Ureter (tissue), 1 donor: ENCODE measurements around the gene TRAF1. TPM values are rescaled to one million over a fixed set of nuclear protein-coding genes. Genes with fewer than 3 reads are reported as not detected.

Source experiments
- DNase-seq: peaks from one replicate; pipeline ENCODE4 v3.0.0-alpha.2; 2020; ENCODE audit warnings: low spot score
- total RNA-seq: library from RNA; stranded (reverse); gene quantifications from one replicate; pipeline ENCODE4 v1.2.4, GENCODE V29; 2023
- donor health status: DM: yes; HTN: yes; CAD: no.

The TRAF1 gene
- total RNA-seq, 1 donor from 2014 or later, result 10.0 TPM

GRCh38 chr9:120941046-120941770 lies 14.6 kb upstream of the TRAF1 start:
- no peak for DNase-seq

DNA sequence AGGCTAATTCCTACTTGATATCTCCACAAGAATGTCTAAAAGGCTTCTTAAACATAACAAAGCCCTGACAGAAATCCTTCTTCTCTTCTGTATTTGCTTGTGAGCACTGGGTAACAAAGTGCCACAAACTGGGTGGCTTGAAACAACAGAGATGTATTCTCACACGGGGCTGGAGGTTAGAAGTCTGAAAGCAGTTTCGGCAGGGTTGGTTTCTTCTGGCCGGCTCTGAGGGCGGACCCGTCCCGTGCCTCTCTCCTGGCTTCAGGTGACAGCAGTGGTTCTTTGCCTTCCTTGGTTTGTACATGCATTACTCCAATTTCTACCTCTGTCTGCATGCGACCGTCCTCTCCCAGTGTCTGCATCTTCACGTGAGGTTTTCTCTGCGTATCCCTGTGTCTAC lies 14.0 kb upstream of the TRAF1 start:
- DNase-seq, result no peak

DNA sequence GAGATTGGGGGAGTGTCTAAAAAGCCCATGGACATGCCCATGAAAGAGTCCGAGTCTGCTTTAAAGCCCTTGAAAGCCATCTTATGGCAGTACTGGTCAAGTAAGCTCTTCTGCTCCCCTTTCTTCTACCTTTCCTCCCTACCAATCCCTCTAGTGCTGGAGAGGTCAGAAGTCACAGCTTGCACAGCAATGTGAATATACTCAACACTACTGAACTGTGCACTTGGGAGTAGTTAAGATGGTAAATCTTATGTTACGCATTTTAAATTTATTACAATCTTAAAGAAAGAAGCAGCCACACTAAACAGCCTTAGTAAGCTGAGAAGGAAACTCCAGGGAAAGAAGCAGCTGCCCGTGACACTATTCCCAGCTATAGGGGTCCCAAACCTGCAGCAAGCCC lies 12.3 kb upstream of the TRAF1 start:
- DNase-seq, result no peak

- no peak for DNase-seq
Observed at GRCh38 chr9:120937596-120937995, 11.0 kb upstream of the TRAF1 start.

- no peak for DNase-seq
Observed at GRCh38 chr9:120937127-120937526, 10.5 kb upstream of the TRAF1 start.

GRCh38 chr9:120936764-120937122 lies 10.1 kb upstream of the TRAF1 start:
- DNase-seq, result no peak

- peak; percentile 96 for DNase-seq
Observed at GRCh38 chr9:120936011-120936763, 9.6 kb upstream of the TRAF1 start.

DNA sequence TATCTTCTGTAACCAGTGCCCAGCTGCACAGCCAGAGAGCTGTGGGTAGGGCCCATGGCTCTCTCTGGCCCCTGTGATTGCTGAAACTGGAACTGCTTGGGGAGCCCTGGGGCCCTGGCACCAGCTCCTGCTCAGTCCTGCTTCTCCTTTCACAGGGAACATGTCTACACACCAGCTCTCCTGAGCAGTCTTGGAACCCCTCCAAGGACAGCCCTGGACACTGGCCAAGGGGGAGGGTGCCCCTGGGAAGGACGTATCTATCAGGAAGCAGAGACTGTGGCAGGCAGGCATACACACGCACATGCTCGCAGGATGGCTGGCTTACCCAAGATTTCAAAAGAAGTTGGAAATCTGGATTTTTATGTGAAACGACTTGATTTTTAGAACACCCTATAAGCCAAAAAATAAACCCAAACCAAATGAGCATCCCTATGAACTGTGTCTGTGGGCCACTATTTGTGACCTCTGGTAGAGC lies 8.8 kb upstream of the TRAF1 start:
- DNase-seq, result peak; percentile 99

DNA sequence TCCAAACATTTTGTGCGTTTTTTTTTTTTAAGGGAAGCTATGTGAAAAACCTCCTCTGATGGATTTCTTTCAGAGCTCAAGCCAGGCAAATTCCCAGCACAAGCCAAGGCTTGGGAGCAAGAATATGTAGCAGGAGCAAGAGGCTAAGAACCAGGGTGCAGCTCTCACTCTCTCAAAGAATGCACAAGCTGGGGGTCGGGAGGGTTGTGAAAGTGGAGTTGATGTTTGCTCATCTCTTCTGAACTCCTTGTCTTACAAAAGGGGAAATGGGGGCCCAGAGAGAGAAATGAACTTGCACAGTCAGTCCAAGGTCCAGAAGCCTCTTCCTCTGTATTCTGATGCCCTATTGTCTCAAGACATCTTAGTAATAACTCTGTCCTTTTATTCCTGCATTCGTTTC lies 7.7 kb upstream of the TRAF1 start:
- no peak for DNase-seq

- no peak for DNase-seq
Observed at GRCh38 chr9:120933310-120934055, 6.9 kb upstream of the TRAF1 start.

GRCh38 chr9:120932086-120932823 lies 5.7 kb upstream of the TRAF1 start:
- no peak for DNase-seq

- no peak for DNase-seq
Observed at GRCh38 chr9:120931231-120932085, 4.9 kb upstream of the TRAF1 start.

GRCh38 chr9:120929229-120929791 lies 2.7 kb upstream of the TRAF1 start:
- no peak for DNase-seq

DNA sequence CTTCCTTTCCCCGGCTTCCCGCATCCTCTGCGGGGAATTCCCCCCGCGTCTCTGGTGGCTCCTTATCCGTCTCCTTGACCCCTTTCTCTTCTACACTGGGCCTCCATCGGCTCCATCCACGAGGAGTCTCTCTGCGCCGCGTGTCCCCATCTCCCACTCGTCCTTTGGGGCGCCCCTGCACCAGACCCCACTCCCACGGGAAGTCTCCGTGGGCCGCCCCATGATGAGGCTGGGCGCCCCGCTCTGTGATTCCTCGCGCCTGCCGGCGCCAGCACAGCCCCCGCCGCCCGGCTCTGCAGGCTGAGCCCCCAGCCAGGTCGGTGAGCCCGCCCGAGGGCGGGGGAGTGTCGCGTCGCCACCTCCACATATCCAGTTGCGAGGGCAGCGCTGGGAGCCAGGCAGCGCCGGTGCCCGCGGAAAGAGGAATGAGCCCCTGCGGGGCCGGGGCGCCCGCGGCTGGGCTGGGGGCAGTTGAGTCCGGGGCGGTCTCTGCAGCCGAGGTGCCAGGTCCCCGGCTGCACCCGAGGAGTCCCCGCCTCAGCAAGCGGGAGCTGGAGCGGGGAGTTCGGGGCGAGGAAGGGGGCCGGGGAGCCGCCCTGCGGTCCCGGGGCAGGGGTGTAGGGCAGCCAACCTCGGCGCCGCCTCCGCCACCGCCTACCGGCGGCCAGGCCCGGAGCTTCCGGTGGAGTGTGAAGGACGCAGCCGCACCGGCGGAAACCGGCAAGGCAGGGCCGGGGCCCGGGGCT lies 2.1 kb upstream of the TRAF1 start:
- peak; percentile 78 for DNase-seq

DNA sequence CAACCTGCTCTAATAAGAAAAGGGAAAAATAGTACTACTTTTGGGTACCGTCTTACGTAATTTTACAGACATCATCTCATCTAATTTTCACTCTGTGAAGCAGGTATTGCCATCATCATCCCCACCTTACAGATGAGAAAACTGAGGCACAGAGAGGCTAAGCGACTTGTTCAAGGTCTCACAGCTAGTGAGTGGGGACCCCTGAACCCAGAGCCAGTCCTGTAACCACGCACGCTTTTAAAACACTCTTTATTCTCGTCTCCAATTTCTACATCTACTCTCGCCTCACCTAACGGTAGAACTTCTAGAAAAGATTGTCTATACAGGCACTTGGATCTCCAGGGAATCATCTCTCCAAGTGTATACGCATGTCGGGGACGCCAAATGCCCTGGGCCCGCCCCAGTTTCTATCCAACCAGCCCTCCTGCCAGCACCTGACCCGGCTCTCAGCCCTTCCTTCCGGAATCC lies 1.5 kb upstream of the TRAF1 start:
- DNase-seq, result peak; percentile 65

- no peak for DNase-seq
Observed at GRCh38 chr9:120927269-120928014, 846 bp upstream of the TRAF1 start.

DNA sequence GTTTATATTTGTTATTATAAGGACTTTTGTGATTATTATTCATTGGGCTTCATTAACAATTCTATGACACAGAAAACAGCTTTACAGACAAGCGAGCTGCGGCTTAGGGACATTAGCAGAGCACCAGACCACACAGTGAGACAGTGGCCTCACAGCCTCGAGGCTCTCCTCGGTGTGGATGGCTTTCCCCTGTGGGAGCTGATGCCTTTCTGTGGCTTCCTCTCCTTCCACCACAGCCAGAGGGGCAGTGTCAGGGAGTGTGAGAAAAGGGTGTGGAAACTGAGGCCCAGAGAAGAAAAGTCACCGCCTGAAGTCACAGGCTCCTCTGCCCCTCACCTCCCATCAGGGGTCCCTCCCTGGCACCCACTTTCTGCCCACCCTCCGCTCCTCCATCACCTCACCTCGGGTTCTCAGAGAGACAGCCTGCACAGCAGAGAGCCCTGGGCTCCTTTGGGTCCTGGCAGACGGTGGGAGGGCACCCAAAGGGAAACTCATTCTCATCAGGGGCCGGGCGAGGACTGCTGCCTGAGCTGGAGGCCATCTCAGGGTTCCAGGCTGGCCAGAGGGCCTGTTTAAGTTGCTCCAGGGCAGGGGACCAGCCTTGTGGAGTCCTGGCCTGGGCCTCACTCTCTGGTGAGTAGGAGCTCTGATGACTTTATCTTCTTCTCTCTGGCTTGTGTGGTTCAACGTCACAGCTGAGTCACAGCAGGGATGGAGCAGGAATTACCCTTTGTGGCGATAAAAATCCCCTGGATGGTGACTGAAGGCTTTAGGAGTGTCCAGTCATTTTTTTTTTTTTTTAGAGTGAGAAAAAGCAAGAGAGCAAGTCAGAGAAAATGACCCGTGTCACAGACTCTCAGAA lies 830 bp downstream of the TRAF1 start:
- no peak for DNase-seq
